Stimulated activated naive CD4-positive, alpha-beta T cell treated with Interleukin-2 at 50 U/mL for 16 hours (primary cell): ENCODE measurements around the gene DAB2IP.

Experiments used
- DNase-seq: peaks from one replicate; lab custom pipeline; 2025; lab: John Stamatoyannopoulos, UW

The DAB2IP gene

DNA sequence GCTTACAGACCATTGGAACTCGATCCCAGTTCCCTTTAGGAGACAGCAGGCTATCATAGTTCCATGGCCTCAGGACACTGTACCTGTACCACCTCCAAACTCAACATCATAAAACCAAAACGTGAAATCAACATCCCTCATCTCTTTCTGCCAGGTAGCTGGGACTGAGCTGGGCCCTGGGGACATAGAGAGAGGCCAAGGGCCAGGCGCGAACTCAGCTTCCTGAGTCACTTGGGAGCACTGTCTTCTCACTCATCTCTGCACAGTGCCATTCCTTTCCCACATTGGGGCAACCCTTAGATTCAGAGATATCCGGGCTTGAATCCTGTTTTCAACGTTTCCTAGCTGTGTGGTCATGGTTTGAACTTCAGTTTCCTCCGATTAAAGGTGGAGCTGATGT is 12.2 kb downstream of the DAB2IP start:
- DNase-seq: no peak

DNA sequence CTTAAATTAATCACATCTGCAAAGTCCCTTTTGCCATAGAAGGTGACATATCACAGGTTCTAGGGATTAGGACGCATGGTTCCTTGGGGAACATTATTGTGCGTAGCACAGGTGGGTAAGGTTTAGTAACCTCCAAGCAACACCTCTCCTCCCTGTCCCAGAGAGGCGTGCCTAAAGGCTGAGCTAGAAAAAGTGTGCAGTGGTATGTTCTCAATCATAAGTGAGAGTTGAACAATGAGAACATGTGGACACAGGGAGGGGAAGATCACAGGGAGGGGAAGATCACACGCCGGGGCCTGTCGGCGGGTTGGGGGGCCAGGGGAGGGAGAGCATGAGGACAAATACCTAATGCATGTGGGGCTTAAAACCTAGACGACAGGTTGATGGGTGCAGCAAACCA is 14.9 kb downstream of the DAB2IP start:
- DNase-seq: no peak

- no peak for DNase-seq
Measured at GRCh38 chr9:121667214-121667613, 15.8 kb downstream of the DAB2IP start.

GRCh38 chr9:121667890-121668289 is 16.5 kb downstream of the DAB2IP start:
- no peak for DNase-seq

- no peak for DNase-seq
Measured at GRCh38 chr9:121670431-121670830, 19.0 kb downstream of the DAB2IP start.

- no peak for DNase-seq
Measured at GRCh38 chr9:121671612-121672155, 20.2 kb downstream of the DAB2IP start.

- DNase-seq: no peak
Measured at GRCh38 chr9:121672213-121672612, 20.8 kb downstream of the DAB2IP start.

GRCh38 chr9:121672986-121673385 is 21.6 kb downstream of the DAB2IP start:
- no peak for DNase-seq

GRCh38 chr9:121673576-121673975 is 22.1 kb downstream of the DAB2IP start:
- DNase-seq: no peak

GRCh38 chr9:121674017-121674416 is 22.6 kb downstream of the DAB2IP start:
- no peak for DNase-seq

GRCh38 chr9:121674952-121675351 is 23.5 kb downstream of the DAB2IP start:
- no peak for DNase-seq

GRCh38 chr9:121675381-121675780 is 23.9 kb downstream of the DAB2IP start:
- no peak for DNase-seq

GRCh38 chr9:121675969-121676822 is 24.8 kb downstream of the DAB2IP start:
- DNase-seq: no peak

- no peak for DNase-seq
Measured at GRCh38 chr9:121676926-121677325, 25.5 kb downstream of the DAB2IP start.

DNA sequence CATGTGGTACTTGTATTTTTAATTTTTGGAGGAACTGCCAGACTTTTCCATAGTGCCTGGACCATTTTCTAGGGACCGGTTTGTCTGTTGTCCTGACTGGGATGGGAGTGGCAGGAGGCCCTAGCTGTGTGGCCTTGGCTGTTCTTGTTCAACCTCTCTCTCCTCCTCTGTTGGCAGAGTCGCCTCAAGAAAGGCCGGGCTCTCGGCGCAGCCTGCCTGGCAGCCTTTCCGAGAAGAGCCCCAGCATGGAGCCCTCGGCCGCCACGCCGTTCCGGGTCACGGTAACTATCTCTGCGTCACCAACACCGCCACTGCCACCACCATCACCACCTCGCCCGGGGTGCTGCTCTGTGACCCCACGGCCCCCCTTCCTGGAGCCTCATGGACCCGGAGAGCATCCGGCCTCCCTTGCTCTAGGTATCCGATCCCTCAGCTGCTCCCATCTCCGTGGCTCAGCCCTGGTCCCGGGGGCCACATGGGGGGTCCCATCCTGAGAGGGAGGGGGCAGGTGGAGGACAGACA is 27.1 kb downstream of the DAB2IP start:
- no peak for DNase-seq

DNA sequence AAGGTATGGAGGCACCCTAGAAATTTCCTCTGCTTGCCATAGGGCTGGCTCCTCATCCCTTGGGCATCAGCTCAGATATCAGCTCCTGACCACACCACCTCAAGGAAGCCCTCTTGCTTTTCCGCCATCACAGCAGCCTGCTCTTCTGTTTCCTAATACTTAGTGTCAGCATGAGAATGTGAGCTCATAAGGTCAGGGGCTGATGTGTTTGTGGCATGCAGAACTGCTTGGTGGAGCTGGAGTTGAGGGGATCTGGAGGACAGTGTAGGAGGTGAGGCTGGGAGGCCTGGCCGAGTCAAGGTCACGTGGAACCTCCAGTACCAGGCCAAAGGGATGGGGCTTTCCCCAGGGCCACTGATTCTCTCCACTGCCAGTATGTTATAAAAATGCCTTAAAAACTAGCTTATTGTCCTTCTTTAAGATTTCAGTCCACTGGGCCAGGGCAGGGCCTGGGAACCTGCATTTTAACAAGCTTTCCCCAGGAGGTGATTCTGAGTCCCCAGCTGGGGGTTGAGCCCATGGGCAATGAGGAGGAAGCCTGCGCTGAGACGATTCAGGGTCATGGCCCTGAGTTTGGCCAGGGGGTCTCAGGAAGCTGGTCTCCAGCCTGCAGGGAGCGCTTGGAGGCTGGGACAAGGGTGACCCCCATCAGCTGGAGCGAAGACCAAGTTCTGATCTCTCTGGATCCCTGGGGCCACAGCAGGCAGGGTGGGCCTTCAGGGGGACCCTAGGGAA is 28.6 kb downstream of the DAB2IP start:
- DNase-seq: no peak

DNA sequence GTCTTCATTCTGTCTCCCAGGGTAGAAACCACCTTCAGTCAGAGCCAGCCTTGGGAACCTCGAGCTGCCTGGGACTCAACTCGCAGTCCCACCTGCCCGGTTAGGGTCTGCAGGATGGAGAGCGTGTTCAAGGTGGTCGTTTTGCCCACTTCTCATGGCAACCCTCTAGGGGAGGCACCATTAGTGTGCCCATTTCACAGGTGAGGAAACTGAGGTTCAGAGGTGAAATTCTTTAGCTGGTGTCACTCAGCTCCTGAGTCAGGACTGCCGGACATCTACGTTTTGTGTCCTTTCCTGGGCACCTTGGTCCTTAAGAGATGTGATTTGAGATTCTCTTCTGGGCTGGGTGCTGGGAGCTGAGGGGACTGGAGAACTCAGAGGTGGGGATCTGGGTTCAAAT is 30.0 kb downstream of the DAB2IP start:
- no peak for DNase-seq

DNA sequence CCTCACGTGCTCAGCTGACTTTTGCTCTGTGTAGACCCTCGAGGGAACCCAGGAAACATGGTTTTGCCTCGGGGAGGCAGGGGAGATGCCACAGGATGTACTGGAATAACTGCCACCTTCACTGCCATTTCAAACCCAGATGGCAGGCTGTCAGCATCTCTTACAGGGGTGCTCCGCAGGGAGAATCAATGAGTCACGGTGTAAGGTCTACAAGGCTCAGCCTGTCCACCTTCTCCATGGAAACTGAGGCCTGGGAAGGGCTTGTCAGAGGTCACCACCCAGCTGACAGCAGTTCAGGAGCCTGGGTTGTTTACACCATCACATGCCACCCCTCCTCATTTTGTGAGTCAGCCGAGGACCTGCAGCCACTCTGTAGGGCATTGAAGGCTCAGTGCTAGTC is 30.8 kb downstream of the DAB2IP start:
- no peak for DNase-seq

- DNase-seq: no peak
Measured at GRCh38 chr9:121682926-121683515, 31.6 kb downstream of the DAB2IP start.

DNA sequence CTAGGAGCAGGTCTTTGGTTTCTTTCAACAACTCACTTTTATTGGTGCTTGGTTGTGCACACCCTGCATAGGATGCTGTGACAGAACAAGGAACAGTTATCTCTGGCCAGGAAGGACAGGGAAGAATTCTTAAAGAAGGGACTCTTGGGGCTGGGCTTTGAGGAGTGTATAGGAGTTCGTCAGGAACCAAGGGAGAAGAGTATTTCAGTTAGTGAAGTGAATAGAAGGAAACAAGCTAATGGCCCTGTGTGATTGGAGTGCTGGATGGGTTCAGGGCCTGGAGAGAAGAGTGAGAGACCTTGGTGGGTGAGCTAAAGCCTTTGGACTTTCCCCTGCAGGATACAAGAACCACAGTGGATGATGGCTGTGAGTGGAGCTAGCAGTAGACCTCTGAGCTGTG is 32.2 kb downstream of the DAB2IP start:
- no peak for DNase-seq

- no peak for DNase-seq
Measured at GRCh38 chr9:121684381-121685145, 33.1 kb downstream of the DAB2IP start.
